ENCODE data around the gene EFCAB6. TPM values are rescaled to one million over a fixed set of nuclear protein-coding genes. Genes with fewer than 3 reads are reported as not detected.

The EFCAB6 gene
- total and polyA plus RNA-seq, 2 of the 4 experiments (the other 2 are of a cell fraction): 0.44 to 1.1 TPM

- intact Hi-C loops (cut with micrococcal nuclease): no loop called here
- peaks cover 5% of the 10 kb centered on the region; the same call in 1 of the 2 replicates for H3K4me1 ChIP-seq (ENCODE audit: control insufficient read depth, insufficient read depth, low read length)
- no peaks in the 10 kb centered on the region; a peak in 1 of 4 replicates for H3K79me1 ChIP-seq (ENCODE audit: low read depth in 1 of 2, low read length in 2 of 2)
- H3K9me3 ChIP-seq (ENCODE audit: control insufficient read depth, insufficient read depth, low read length): no peaks in the 10 kb centered on the region
- ATAC-seq (ENCODE audit: low read depth): peak; percentile 87
- no peak overlapping the region for H3K9ac ChIP-seq (ENCODE audit: low read depth, low read length)
- no peak overlapping the region for H2AK5ac ChIP-seq (ENCODE audit: low read depth, low read length)
- peak; percentile 52 for DNase-seq
- H3K27me3 ChIP-seq (ENCODE audit: control insufficient read depth, insufficient read depth, low read length): peaks cover 1% of the 10 kb centered on the region; the same call in 1 of the 2 replicates
- H3K56ac ChIP-seq (ENCODE audit: extremely low read depth, insufficient read depth, low read length): no peak overlapping the region
- no peak overlapping the region for H3K4me3 ChIP-seq (ENCODE audit: insufficient read depth, low read depth, low read length)
- no peak overlapping the region for H4K91ac ChIP-seq (ENCODE audit: insufficient read depth, low read depth, low read length)
- in situ Hi-C loops (cut with MboI; ENCODE audit: low sequenced_read_pairs): no loop called here
- no peak overlapping the region for H2BK120ac ChIP-seq (ENCODE audit: low read depth, low read length)
- no peak overlapping the region for H3K27ac ChIP-seq (ENCODE audit: insufficient read depth, low read length)
- TF ChIP-seq ELK1 (IDR thresholded peaks at IDR 0.05; ENCODE audit: borderline replicate concordance, low read depth, low read length) (no peak), CTCF (conservative IDR thresholded peaks at IDR 0.05; ENCODE audit: low read depth, low read length) (peak; percentile 47), MAZ (IDR thresholded peaks at IDR 0.05; ENCODE audit: borderline replicate concordance, low read depth, low read length) (no peak), RAD21 (IDR thresholded peaks at IDR 0.05; ENCODE audit: low read length) (peak; percentile 34; the same call in 1 of the 2 replicates), SMC3 (IDR thresholded peaks at IDR 0.05; ENCODE audit: low read depth, low read length) (peak; percentile 41)
- no peak overlapping the region for H2BK5ac ChIP-seq (ENCODE audit: low read depth, low read length, poor library complexity, severe bottlenecking)
- no peak overlapping the region for H3K18ac ChIP-seq (ENCODE audit: low read depth, low read length)
- H4K5ac ChIP-seq (ENCODE audit: low read depth, low read length): no peak overlapping the region
- no peaks in the 10 kb centered on the region for H3K36me3 ChIP-seq (ENCODE audit: control insufficient read depth, insufficient read depth, low read length)
- no TSS peak for BruUV-seq (replicated peaks)
- 38% methylated on average over 7 of the region's 16 CpGs; no CpG with 5 or more reads in 1 of the 2 experiments for WGBS, 2 experiments (ENCODE audit: extremely low coverage in 2 of 2, insufficient read length in 1 of 2)
- CTCF ChIA-PET: interaction anchor here (1.1 kb wide), 2 partner anchors 18 to 21 kb away, joined by 3 read pairs; no protein-coding TSS in a partner anchor
- POLR2A ChIA-PET (ENCODE audit: unreplicated experiment): no interaction called here
- H3K9me1 ChIP-seq (ENCODE audit: insufficient read depth, low read length): no peaks in the 10 kb centered on the region
- no peak overlapping the region for H2BK20ac ChIP-seq (ENCODE audit: low read depth, low read length)
- dilution Hi-C loops (cut with HindIII; ENCODE audit: low sequenced_read_pairs, unreplicated experiment): no loop called here
- no peak overlapping the region for H3K4me2 ChIP-seq (ENCODE audit: low read depth, low read length)
- H2BK15ac ChIP-seq (ENCODE audit: low read depth, low read length): no peak overlapping the region
- no peak overlapping the region for H3K4ac ChIP-seq (ENCODE audit: low read depth, low read length)
- H2AK9ac ChIP-seq (replicated peaks; ENCODE audit: low read depth, low read length, poor library complexity): peak overlapping the region; percentile 5
- H4K8ac ChIP-seq (ENCODE audit: low read depth in 2 of 2, low read length in 2 of 2): no peak overlapping the region
- no peak overlapping the region for H3K14ac ChIP-seq (replicated peaks; ENCODE audit: low read depth, low read length)
- peaks cover 17% of the 10 kb centered on the region for H4K20me1 ChIP-seq (ENCODE audit: insufficient read depth, low read length)
- H2AFZ ChIP-seq (replicated peaks; ENCODE audit: low read length, poor library complexity): peak overlapping the region; percentile 37
- H3K23ac ChIP-seq (ENCODE audit: low read depth, low read length): no peak overlapping the region
Observed at GRCh38 chr22:43848366-43849171, 36.5 kb upstream of the EFCAB6 start.
